ENCODE measurements around the gene FOXB1. TPM values are rescaled to one million over a fixed set of nuclear protein-coding genes. Genes with fewer than 3 reads are reported as not detected.

FOXB1 gene
- total RNA-seq, 3 donors from 2014 or later: not detected

DNA sequence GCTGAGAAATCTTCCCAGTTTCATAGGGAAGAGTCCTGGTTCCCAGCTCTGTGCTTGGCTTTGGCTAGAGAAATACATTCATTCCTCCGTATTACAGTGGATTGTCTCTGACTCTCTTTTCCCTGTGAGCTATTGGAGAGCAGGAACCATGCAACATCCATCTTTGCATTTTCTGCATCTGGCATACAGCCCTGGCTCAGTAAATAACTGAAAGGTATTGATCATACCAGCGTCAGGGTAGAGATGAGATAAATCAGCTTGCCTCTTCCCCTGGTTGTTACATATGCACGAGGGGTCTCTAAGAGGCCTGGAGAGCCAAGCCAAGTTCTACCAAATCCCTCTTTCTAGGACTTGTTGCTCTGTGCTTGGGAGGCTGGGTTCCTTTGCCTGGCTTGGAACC lies 35.2 kb downstream of the FOXB1 start:
- intact Hi-C loops (cut with DNase I; ENCODE audit: low total_unique reads): no loop called here
- H3K27me3 ChIP-seq: peaks cover 0 to 16% of the 10 kb centered on the region in 2 donors
- no peaks in the 10 kb centered on the region for H3K4me1 ChIP-seq
- H3K4me3 ChIP-seq: no peak overlapping the region
- no peaks in the 10 kb centered on the region for H3K9me3 ChIP-seq
- H3K36me3 ChIP-seq: no peaks in the 10 kb centered on the region
- no peak for DNase-seq (ENCODE audit: low spot score in 2 of 2)
- no peak overlapping the region for H3K27ac ChIP-seq
- TF ChIP-seq CTCF (IDR thresholded peaks at IDR 0.05) (no peak), POLR2A (IDR thresholded peaks at IDR 0.05) (no peak), POLR2AphosphoS5 (IDR thresholded peaks at IDR 0.05) (no peak)

- DNase-seq (ENCODE audit: low spot score in 2 of 2): no peak
- Histone ChIP-seq H3K9me3 (no peaks in the 10 kb centered on the region), H3K27me3 (peaks cover 0 to 19% of the 10 kb centered on the region in 2 donors), H3K4me3 (no peak overlapping the region), H3K36me3 (no peaks in the 10 kb centered on the region), H3K4me1 (no peaks in the 10 kb centered on the region), H3K27ac (no peak overlapping the region)
- intact Hi-C loops (cut with DNase I; ENCODE audit: low total_unique reads): no loop called here
- TF ChIP-seq POLR2AphosphoS5 (IDR thresholded peaks at IDR 0.05) (no peak), POLR2A (IDR thresholded peaks at IDR 0.05) (no peak), CTCF (IDR thresholded peaks at IDR 0.05) (no peak)
Measured at GRCh38 chr15:60043744-60044435, 39.8 kb downstream of the FOXB1 start.

DNA sequence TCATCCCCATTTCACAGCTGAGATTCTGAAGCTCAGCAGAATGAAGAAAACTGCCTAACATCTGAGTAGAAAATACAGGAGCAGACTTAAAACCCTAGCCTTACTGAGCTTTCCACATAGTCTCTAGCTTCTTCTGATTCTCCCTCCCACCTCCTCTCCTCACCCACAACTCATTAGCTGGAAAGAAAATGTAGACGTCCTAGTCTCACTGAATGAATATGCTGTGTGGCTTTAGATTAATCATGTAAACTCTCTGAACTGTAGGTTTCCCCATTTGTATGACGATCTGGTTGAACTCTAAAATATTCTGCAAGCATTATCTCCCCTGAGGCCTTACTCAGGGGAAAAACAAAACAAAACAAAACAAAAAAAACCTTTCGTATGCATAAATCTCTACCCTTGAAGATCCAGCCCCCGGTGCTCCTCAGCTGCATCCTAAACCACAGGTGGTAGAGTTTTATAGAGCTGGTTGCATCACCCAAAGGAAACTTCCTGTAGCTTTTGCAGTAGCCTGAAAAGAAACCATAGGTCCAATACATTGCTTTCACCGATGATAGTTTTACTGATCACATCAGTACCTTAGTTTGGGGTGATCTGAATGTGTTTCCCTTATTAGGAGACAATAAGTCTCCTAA lies 40.6 kb downstream of the FOXB1 start:
- Histone ChIP-seq H3K27ac (no peak overlapping the region), H3K36me3 (no peaks in the 10 kb centered on the region), H3K4me1 (no peaks in the 10 kb centered on the region), H3K4me3 (no peak overlapping the region), H3K9me3 (peaks cover 0 to 3% of the 10 kb centered on the region in 2 donors), H3K27me3 (peaks cover 0 to 12% of the 10 kb centered on the region in 2 donors)
- TF ChIP-seq POLR2A (IDR thresholded peaks at IDR 0.05) (no peak), POLR2AphosphoS5 (IDR thresholded peaks at IDR 0.05) (no peak), CTCF (IDR thresholded peaks at IDR 0.05) (no peak)
- intact Hi-C loops (cut with DNase I; ENCODE audit: low total_unique reads): no loop called here
- DNase-seq (ENCODE audit: low spot score in 2 of 2): no peak

DNA sequence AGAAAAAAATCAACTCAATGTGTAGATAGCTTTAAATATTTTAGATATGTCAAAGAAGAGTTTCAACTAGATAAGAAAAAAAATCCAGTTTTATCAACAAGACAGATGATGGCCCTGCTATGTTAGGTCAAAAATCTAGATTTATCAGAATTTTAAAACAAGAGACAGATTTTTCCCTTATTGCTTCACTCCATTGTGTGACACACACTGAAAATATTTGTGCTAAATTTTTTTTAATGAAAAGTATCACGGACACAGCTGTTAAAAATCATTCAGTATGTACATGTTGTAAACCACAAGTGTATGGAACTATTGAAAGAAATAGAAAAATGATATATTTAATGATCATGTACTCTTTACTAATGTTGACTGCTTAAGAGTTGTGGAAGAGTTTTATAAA lies 43.6 kb downstream of the FOXB1 start:
- Histone ChIP-seq H3K4me1 (no peaks in the 10 kb centered on the region), H3K36me3 (no peaks in the 10 kb centered on the region)
- intact Hi-C loops (cut with DNase I; ENCODE audit: low total_unique reads): no loop called here

More for the DNA sequence above, 43.6 kb downstream of the FOXB1 start:
- Histone ChIP-seq H3K9me3 (peaks cover 0 to 13% of the 10 kb centered on the region in 2 donors), H3K4me3 (no peak overlapping the region), H3K27me3 (peaks cover 0 to 12% of the 10 kb centered on the region in 2 donors), H3K27ac (no peak overlapping the region)
- no peak for DNase-seq (ENCODE audit: low spot score in 2 of 2)
- TF ChIP-seq POLR2A (IDR thresholded peaks at IDR 0.05) (no peak), CTCF (IDR thresholded peaks at IDR 0.05) (no peak), POLR2AphosphoS5 (IDR thresholded peaks at IDR 0.05) (no peak)
